22Rv1 (cell line): ENCODE measurements around the gene SYNE3.

Experiments used
- ZFX ChIP-seq: fragments of 450-650 bp; IDR thresholded peaks from 2 replicates; pipeline ENCODE4 v1.6.1; 2017; ENCODE audit warnings: antibody characterized with exemption, borderline replicate concordance
- TF ChIP-seq, protein P1 (sequence below): fragments of 450-650 bp; IDR thresholded peaks from 2 replicates; pipeline ENCODE4 v1.5.1; 2017; ENCODE audit warnings: mild to moderate bottlenecking

DNA sequence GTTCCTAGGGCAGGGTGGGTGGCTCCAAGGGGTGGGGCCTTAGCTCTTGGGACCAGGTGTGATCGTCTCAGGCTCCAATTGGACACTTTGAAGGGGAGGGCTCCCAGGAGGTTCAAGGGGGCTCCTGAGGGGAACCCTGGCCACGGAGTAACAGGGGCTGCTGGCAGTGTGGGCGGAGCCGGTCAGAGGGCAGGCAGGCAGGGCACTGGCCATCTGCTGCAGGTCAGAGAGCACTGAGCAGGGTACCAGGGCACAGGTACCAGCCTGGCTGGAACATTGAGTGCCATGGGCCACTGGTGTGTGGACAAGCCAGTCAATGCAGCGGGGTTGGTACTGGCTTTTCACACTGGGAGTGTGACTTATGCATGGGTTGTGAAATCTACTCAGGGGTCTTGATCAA lies 32.2 kb downstream of the SYNE3 start:
- TF ChIP-seq, protein P1, sequence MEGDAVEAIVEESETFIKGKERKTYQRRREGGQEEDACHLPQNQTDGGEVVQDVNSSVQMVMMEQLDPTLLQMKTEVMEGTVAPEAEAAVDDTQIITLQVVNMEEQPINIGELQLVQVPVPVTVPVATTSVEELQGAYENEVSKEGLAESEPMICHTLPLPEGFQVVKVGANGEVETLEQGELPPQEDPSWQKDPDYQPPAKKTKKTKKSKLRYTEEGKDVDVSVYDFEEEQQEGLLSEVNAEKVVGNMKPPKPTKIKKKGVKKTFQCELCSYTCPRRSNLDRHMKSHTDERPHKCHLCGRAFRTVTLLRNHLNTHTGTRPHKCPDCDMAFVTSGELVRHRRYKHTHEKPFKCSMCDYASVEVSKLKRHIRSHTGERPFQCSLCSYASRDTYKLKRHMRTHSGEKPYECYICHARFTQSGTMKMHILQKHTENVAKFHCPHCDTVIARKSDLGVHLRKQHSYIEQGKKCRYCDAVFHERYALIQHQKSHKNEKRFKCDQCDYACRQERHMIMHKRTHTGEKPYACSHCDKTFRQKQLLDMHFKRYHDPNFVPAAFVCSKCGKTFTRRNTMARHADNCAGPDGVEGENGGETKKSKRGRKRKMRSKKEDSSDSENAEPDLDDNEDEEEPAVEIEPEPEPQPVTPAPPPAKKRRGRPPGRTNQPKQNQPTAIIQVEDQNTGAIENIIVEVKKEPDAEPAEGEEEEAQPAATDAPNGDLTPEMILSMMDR: no peak
- TF ChIP-seq ZFX: no peak
